Stimulated activated CD4-positive, alpha-beta T cell treated with anti-CD3 and anti-CD28 coated beads, Interleukin-12 subunit alpha, Interleukin-12 subunit beta, amount 100 ng/mL, for 24 hours (primary cell): ENCODE data around the gene C1QTNF1.
"Not testable (repeated sequence)": the region's sequence is repeated elsewhere in the genome, so short reads cannot be mapped to it uniquely, and the experiment has no call there.

Experiments
- DNase-seq, 2 experiments: peaks; one replicate each; pipeline ENCODE4 v3.0.0-alpha.2; 2020; ENCODE audit warnings: low read depth in 2 of 2

Gene C1QTNF1

DNA sequence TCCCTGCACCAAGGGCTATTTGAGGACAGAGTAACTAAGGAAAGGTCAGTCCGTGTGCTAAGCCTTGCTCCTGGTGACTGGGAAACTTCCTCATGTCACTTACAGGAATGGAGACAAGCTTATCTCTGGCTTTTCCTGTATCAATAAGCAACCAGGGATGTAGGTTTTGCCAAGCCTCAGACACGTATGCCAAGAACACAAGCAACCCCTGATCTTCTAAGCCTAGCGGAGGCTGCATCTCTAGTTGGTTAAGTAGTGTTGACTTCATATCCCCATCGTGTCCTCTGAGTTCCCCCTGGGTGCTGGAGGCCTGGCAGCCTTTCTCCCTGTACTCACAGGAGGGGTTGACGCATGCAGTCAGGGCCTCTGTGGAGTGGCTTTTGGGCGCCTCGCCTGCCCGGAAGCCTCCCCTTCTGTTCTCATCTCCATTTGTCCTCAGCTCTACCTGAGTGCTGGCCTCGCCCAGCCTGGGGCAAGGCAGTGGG, 1.4 kb upstream of the C1QTNF1 start:
- DNase-seq, result no peak

DNA sequence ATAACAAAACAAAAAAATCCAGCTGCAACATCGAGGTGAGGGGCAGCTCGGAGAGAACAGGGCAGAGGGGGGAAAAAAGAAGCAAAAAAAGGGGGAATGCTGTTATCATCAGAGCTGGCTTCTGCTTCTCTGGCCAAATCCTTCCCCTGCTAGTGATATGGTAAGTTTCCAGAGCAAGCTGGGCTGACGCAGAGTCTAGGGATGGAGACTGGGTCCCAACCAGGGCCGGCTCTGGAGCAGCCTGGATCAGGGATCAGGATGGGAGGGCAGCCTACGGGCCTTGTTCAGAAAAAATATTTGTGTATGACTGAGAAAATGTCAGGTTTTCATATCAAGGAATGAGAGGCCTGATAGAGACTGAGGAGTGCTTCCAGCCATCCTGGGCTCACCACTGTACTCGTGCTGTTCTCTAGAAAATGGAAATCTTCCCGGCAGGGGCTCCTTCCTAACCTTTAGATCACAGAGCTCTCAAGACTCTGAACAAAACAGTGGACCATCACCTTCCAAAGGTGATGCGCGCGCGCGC, 726 bp upstream of the C1QTNF1 start:
- DNase-seq, result no peak

DNA sequence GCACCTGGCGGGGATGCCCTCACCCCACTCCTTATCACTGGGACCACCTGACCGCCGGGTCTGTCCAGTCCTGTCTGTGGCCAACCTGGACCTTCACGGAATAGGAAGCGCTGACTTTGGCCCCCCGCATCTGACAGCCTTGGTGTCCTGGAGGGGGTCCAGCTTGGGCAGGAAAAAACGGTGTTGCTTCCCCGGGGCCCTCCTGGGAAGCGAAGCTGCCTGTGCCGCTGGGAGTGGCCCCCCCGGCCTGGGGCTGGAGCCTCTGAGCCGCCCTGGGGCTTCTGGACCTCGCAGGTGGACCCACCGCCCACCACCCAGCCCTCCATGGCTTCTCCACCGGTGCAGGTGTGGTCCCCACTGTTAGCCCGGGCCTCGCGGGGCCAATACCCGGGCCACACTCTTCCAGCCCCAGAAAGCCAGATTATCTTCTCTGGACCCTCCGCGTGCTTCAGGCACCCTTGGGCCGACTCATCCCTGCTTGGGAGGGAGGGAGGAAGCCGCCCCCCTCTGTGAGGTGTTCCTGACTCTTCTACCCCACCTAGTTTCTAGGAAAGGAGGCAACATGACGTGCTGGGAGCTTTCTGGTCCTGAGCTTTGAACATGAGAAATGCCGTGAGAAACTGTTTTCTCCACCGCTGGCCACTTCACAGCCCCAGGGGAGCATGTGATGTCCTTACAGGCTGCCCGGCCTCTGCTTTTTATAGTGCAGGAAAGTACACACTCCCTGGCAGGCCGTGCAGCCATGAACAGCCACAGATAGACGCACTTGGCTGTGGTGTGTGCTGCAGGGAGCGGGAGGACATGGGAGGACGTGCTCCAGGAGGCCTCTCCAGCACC, 1.1 kb downstream of the C1QTNF1 start:
- no peak for DNase-seq

DNA sequence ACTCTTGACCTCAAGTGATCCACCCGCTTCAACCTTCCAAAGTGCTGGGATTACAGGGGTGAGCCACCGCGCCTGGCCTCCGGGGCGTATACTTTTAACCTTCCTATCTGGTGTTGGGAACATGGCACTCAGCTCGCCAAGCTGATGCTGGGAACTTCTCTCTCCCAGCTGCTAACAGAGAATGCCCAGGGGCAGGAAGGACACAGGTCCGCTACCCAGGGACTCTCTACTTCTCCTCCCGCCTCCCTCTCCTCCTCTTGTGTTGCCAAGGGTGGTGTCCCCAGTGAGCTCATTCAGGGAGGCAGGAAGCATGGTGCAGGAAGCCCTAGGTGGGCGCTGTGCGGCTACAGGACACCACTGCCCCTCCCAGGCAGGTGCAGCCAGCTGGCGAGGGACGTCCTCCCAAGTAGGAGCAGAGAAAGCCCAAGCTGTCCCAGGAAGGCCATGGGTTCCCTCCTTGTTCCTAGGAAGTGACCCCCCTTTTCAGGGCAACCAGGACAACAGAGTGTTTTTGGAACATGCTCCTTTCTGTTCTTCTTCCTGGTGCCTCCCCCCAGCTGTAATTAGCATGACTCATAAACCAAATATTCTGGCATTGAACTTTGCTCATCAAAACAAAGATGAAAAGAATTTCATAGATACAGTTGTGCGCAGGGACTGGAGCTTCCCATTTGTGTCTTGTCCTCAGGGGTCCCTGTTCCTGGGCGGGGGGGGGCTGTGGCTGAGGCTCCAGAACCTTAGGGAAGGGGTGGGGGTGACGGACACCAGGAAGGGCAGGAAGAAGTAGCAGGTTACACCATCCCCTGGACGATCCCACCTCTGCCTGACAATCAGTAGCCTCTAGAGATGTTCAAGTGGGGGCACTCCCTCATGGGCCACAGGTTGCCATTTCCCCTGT, 2.7 kb downstream of the C1QTNF1 start:
- DNase-seq, result no peak

DNA sequence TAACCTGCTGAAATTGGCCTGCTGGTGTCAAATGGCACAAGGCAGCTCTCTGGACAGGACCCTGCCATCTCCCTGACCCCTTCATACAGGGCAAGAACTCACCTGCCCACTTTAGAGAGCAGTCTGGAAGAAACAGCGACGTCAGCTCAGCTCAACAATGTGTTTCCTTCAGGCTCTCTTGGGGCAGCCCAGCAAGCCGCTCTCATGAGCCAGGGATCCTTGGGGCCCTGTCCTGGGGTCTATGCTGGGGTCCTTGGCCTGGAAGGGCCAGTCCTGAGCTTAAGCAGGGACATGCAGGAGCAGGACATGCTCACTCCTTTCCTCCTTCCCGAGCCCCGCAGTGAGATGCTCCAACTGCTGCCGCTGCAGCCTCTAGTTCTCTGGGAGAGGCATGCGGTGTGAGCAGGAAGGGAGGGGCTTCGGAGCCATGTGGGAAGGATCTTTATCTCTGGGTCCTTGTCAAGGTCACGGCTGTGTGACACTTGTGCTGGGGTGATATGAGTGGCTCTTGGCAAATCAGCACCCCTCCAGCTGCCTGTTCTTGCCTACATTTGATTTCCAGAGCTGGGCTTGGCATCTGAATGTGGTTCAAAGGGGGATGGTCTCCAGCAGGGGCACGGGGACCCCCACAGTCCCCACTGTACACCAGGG, 3.4 kb downstream of the C1QTNF1 start:
- DNase-seq, result no peak

DNA sequence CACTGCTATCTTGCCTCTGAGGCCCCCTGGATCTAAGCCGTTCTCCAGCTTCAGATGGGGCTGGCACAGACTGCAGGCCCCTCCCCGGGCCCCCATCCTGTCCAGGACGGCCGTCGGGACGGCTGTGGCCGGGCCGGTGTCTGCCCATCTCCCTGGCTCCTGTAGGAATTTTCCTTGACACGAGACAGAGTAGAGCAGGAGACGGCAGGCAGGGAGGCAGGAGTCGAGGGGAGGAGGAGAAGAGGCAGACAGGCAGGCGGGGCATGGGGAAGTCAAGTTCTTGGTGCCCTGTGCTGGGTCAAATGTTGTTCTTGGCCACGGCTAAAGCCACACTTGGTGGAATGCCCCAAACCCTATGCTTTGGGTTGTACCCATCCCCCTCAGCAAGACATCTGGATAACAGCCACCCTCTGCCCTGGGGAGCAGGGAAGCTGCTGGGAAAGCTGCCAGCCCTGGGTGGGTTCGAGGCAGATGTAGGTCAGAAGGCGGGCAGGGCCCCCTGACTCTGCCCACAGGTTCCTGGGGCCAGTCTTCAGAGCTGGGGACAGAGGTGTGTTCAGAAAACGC, 4.0 kb downstream of the C1QTNF1 start:
- DNase-seq, result no peak

DNA sequence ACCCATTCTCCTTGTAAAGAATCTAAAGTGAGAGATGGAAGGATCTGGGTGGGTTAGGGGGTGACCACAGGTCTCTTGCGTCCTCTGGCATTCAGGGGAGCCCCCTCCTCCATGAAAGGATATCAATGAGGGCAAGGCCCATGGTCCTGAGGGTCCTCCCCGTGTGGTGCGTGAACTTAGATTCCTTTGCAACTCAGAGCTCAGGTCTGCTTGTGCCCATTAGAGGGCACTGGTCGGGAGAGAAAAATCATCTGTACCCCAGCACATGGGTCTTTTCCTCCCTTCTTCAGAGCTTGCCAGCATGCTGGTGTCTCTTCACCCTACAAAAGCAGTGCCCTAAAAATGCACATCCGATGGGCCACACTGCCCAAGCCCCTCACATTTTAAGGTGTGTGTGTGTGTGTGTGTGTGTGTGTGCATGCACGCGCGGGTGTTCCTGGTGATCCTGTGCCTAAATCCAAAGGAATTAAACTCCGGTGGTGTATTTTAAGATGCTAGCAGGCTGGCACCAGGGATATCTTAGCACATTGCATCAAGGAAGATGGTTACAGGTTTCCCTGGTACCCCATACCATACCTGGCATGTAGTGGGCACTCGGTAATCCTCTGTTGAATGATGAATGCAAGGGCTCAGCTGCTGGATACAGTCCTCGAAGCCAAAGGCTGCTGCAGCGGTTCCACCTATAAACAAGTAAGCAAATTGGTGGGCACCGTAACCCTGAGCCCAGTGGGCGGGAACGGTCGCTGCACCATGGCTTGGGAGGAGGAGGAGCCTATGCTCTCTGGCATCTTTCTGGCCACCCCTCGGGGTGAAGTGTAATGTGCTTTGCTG, 4.7 kb downstream of the C1QTNF1 start:
- no peak for DNase-seq

DNA sequence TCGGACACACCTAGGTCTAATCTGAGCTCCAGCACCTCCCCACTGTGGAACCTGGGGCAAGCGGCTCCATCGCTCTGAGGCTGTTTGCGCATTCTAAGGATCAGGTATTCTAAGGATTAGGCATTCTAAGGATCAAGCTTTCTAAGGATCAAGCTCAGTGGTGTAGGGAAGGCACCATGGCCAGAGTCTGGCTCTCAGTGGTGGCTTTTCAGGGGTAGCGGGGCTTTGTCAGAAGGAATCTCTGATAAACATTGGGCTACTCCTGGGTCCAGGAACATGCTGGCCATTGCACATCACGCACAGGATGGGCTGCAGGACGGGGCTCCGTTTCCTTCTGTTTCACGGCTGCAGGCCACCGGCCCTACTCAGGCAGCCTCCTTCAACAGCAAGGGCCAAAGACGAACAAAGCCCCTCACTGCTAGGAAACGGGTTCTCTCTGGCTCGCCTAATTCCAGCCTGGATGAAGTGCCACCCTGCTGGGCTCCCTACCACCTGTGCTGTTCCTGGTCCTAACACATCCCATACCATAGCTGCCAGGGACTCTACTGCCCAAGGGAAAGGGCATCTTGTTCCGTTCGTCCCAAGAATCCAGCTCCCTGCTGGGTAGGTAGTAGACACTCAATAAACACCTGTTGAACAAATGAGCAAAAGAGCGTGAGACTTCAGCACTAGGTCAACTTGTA, 5.5 kb downstream of the C1QTNF1 start:
- no peak for DNase-seq

DNA sequence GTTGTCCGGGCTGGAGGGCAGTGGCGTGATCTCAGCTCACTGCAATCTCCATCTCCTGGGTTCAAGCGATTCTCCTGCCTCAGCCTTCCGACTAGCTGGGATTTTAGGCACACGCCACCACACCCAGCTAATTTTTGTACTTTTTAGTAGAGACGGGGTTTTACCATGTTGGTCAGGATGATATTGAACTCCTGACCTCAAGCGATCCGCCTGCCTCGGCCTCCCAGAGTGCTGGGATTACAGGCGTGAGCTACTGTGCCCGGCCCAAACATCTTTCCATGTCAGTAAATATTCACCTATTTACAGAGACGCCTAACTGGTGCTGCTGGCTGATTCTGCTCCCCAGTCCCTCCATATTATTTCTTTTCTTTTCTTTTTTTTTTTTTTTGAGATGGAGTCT, 6.7 kb downstream of the C1QTNF1 start:
- not testable (repeated sequence) for DNase-seq

DNA sequence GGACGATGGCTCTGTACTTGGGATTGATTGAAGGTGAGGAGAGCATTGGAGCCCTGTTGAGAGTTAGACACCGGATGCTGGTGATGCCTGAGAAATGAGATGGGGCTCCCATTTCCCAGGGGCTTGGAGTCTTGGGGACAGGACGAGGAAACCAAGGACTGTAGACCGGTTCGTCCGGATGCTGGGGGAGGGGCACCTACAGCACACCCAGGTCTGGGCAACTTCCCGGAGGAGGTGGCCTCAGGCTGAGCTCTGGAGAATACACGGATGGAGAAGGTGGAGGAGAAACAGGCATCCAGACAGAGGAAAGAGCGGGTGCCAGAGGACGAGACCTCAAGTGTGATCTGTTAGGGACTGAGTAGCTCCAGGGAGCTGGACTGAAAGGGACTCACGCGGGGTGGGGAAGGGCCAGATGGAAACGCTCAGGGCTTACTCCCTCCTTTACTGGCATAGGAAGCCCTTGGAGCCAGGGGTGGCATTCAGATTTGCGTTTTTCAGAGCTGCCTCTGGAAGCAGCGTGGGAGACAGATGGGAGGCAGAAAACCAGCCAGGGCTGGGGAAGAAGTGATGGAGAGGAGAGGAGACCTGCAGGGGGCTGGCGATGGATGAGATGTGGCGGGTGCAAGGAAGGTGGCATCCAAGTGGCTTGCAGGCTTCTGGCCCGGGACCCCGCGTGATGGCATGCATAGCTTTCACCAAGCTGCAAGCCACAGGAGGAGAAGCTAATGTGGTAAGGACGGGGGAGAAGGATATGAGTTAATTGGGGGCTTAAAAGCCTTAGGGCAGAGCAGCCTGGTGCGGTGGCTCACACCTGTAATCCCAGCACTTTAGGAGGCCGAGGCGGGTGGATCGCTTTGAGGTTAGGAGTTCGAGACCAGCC, 8.3 kb downstream of the C1QTNF1 start:
- no peak for DNase-seq

DNA sequence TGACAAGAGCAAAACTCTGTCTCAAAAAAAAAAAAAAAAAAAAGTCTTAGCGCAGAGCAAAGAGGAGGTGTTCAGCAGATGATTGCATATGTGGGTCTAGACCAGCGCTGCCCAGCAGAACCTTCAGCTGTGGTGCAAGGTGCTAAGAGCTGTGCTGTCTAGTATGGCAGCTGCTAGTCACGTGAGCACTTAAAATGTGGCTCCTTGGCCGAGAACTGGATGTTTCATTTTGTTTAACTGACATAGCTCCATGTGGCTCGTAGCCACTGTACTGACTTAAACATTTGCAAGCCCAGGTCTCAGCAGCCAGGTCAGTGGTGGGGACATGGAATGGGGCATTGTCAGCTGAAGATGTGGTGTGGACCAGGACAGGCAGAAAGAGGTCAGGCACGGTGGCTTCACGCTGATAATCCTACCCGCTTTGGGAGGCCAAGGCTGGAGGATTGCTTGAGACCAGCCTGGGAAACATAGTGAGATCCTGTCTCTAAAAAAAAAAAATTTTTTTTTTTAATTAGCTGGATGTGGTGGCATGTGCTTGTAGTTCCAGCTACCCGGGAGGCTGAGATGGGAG, 9.2 kb downstream of the C1QTNF1 start:
- no peak for DNase-seq

DNA sequence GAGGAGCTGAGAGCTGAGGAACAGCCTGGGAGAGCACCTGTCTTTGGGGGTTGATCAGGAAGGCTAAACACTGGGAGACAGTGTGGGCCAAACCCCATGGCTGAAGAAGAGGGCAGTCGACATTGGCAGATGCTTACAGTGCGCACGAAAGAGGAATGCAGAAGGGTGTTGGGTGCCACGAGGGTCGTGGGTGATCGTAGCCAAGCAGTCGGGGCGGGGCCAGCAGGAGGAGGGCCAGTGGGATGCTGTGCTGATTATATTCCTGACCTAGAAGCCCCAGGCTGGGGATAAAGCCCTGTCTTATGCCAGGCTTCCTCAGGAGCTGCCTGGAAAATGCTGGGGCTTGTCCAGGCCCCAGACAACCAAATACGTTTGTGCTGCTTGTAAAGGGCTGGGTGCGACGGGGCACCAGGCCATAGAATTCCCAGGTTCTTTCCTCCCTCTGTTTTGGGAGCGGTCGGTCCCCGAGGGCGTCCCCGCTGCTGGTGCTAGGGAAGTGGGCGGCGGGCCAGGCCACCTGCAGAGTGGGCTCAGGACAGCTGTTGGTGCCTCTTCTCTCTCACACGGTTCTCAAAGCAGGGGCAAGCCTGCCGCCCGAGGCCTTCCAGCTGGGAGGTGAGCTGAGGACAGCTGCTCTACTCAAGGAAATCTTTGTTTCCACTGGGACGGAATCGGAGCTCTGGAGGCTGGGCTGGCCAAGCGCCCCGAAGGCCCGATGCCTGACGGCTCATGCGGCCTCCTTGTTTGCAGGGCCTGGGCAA, 10.0 kb downstream of the C1QTNF1 start:
- DNase-seq, result no peak

DNA sequence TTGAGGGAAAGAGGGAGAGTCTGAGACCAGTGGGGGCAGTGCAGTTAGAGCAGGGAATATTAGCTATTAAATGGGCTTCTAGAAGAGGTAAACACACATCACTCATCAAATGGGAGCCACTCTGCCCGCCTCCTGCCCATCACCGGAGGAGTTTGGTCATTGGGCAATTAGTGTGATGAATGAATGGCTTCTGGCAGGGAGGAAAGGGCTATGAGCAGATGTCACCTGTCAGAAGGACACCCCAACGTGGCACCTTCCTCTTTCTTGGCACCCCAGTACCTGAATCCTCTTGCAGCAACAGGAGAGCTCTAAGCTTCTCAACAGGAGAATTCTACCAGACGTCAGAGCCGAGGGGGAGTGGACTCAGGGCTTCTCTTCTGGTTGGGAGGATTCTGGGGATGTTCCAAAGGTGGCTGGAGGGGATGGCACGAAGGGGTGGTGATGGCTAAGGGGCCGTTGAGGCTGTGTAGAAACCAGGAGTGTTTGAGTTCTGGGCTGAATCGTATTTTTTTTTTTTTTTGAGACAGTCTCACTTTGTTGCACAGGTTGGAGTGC, 11.0 kb downstream of the C1QTNF1 start:
- DNase-seq, result no peak

DNA sequence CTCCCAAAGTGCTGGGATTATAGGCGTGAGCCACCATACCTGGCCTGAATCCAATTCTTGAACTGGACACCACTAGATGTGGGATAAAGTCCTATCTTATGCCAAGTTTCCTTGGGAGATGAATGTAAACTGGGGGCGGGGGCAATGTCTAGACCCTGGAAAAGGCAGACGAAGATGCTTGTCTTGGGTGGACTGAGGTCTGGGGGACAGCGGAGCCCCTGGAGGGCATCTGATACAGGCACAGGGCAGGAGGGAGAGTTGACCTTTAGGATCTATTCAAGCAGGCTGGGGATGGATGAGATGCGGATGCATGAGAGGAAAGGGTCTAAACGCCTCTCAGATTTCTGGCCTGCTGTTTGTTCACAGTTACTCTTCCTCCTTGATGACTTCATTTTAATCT, 11.7 kb downstream of the C1QTNF1 start:
- DNase-seq, result no peak

DNA sequence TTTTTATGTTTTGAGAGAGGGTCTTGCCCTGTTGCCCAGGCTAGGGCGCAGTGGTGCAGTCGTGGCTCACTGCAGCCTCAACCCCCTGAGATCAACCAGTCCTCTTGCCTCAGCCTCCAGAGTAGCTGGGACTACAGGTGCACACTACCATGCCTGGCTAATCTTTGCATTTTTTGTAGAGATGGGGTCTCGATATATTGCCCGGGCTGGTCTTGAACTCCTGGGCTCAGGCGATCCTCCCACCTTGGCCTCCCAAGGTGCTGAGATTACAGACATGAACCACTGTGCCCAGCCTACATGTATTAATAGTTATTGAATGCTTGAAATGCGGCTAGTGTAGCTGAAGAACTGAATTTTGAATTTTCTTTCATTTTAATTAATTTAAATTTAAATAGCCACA, 12.2 kb downstream of the C1QTNF1 start:
- DNase-seq, result no peak

DNA sequence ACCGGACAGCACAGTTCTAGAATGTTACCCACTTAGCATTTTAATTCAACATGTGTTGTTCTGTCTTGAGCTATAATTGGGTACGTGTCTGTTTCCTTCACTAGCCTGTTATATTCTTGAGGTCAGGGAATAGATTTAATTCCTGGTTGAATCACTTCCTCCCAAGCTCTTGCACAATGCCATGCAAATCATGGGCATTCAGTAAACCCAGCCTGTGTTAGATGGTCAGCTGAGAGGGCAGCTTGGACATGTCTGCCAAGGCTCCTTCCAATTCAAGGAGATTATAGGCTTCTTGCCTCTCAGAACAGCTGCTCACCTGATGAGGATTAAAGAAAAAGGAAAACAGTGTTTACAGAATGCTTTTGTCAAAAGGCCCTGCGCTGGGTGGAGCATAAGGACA, 12.6 kb downstream of the C1QTNF1 start:
- no peak for DNase-seq

DNA sequence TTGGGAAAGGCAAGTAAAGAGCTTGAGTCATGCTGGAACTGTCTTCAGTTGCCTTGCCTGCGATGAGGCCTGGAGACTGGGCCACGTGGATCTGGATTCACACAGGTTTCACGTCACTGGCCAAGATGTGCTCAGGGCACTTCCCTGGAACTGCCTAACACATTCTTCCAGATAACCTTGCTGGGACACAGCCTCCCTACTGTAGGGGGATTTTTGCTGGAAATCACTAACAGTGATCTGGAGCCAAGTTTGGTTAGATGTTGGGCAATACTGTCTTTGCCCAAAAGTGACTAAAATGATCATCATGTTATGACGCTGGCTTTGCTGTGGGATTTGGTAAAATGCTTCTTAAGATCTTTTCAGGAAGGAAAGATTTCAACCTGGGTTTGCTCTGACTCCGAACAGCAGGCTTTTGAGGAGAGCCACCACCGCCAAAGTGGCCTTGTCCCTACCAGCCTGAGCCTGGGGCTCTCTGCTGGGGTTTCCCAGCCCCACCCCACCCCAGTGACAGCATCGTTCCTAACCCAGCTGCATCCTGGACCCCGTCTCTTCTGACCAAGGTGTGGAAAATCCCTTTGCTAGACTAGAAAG, 14.7 kb downstream of the C1QTNF1 start:
- no peak for DNase-seq
